K562 (cell line): Measurements from ENCODE around the gene YAF2. TPM values are rescaled to one million over a fixed set of nuclear protein-coding genes. Genes with fewer than 3 reads are reported as not detected.

ENCODE experiments used
- CREB1 ChIP-seq, 2 experiments: sonication (generic) in 1 of 2; formaldehyde crosslinking in 1 of 2; IDR thresholded peaks; 2 replicates each; pipeline versions ENCODE4 v1.6.1 to v1.8.0; 2012 to 2022; ENCODE audit warnings: inconsistent platforms in 1 of 2, mild to moderate bottlenecking in 1 of 2, missing genetic modification reagents in 1 of 2, moderate library complexity in 1 of 2
- ETS2 ChIP-seq: IDR thresholded peaks from 2 replicates; pipeline ENCODE4 v1.6.1; 2016; ENCODE audit warnings: borderline replicate concordance, missing genetic modification characterization, mild to moderate bottlenecking, moderate library complexity, missing compliant biosample characterization; ENCODE audit not compliant: poor library complexity, severe bottlenecking
- FOXP4 ChIP-seq: sonication (generic); formaldehyde crosslinking; IDR thresholded peaks from 2 replicates; pipeline ENCODE4 v1.8.0; 2022; ENCODE audit warnings: mild to moderate bottlenecking, missing genetic modification reagents, borderline replicate concordance
- KHSRP ChIP-seq: fragments of 450-650 bp; IDR thresholded peaks from 2 replicates; pipeline ENCODE4 v1.6.1; 2017
- MCM2 ChIP-seq: fragments of 450-650 bp; IDR thresholded peaks from 2 replicates; pipeline ENCODE4 v1.6.1; 2017; ENCODE audit warnings: low read depth, mild to moderate bottlenecking
- NR3C1 ChIP-seq: sonication (generic); formaldehyde crosslinking; IDR thresholded peaks from 2 replicates; pipeline ENCODE4 v1.8.1; 2022; ENCODE audit warnings: missing genetic modification reagents
- RBM15 ChIP-seq: fragments of 200-400 bp; formaldehyde crosslinking; IDR thresholded peaks from 2 replicates; pipeline ENCODE4 v1.6.1; 2018; ENCODE audit warnings: mild to moderate bottlenecking, low read length, moderate library complexity; ENCODE audit not compliant: insufficient read depth
- RNF2 ChIP-seq: sonication (generic); IDR thresholded peaks from 2 replicates; pipeline ENCODE4 v1.6.1; 2016
- SMAD1 ChIP-seq: fragments of 150-350 bp; IDR thresholded peaks from 2 replicates; pipeline ENCODE4 v1.6.1; 2014; ENCODE audit warnings: low read length, low read depth; ENCODE audit not compliant: partially characterized antibody
- THRAP3 ChIP-seq: fragments of 450-650 bp; IDR thresholded peaks from 2 replicates; pipeline ENCODE4 v1.6.1; 2016; ENCODE audit warnings: mild to moderate bottlenecking, inconsistent platforms, borderline replicate concordance
- ZMIZ1 ChIP-seq, 2 experiments: fragments of 150-350 bp in 1 of 2; IDR thresholded peaks; 2 replicates each; pipeline ENCODE4 v1.6.1; 2012 to 2016; ENCODE audit warnings: low read depth in 2 of 2, low read length in 2 of 2, mild to moderate bottlenecking in 1 of 2, moderate library complexity in 1 of 2
- ZNF347 ChIP-seq: fragments of 450-650 bp; formaldehyde crosslinking; IDR thresholded peaks from 2 replicates; pipeline ENCODE4 v1.4.0; 2020; ENCODE audit warnings: low read depth, mild to moderate bottlenecking, moderate library complexity
- ZNF449 ChIP-seq: fragments of 250-450 bp; sonication (Bioruptor Pico); IDR thresholded peaks from 2 replicates; pipeline ENCODE4 v1.8.0; 2022; ENCODE audit warnings: moderate library complexity, mild to moderate bottlenecking, inconsistent platforms
- ZNF785 ChIP-seq: fragments of 250-450 bp; sonication (Bioruptor Pico); IDR thresholded peaks from 2 replicates; pipeline ENCODE4 v1.4.0; 2020; ENCODE audit warnings: mild to moderate bottlenecking
- polyA plus RNA-seq, 8 experiments: library from polyadenylated mRNA; depleted of rRNA in 4 of 8; stranded (reverse) in 5 of 8; unstranded in 3 of 8; fragments of >200 nt; fragmentation: Nextera tagmentation in 2 of 8; fragmentation: Illumina TruSeq in 1 of 8; extraction: Ambion mirVana in 2 of 8; extraction: Trizol in 1 of 8; gene quantifications; 2 replicates each; pipeline versions ENCODE4 v1.2.1 to v1.2.3, GENCODE V29; 2011 to 2014; ENCODE audit warnings: inconsistent platforms in 1 of 8, missing spikeins in 1 of 8
- total RNA-seq, 7 experiments: library from RNA; depleted of rRNA in 6 of 7; stranded (reverse); fragments of >200 nt in 6 of 7; fragmentation: Illumina TruSeq in 2 of 7; extraction: Trizol in 2 of 7; gene quantifications; 2 replicates each; pipeline versions ENCODE4 v1.2.1 to v1.2.3, GENCODE V29; 2011 to 2021; ENCODE audit warnings: low replicate concordance in 1 of 7

The YAF2 gene
- total and polyA plus RNA-seq, 9 of the 15 experiments (the other 6 are each of a cell fraction or from before 2014, with no cell fraction given), result 10.6 to 26.4 (median 21.3) TPM

GRCh38 chr12:42238240-42239140 lies at the start of gene YAF2 (continued):
- no peak for TF ChIP-seq ZMIZ1 (IDR thresholded peaks at IDR 0.05; ENCODE audit: low read depth in 2 of 2, low read length in 2 of 2)
- TF ChIP-seq THRAP3, result no peak
- TF ChIP-seq MCM2, result no peak
- no peak for TF ChIP-seq NR3C1
- TF ChIP-seq KHSRP, result no peak
- TF ChIP-seq ZNF347 (CRISPR knock-in tag), result no peak
- TF ChIP-seq CREB1 (IDR thresholded peaks at IDR 0.05), result no peak
- TF ChIP-seq CREB1 (CRISPR knock-in tag; IDR thresholded peaks at IDR 0.05), result no peak
- no peak for TF ChIP-seq ZNF449 (CRISPR knock-in tag)
- TF ChIP-seq ETS2 (tag), result no peak
- no peak for TF ChIP-seq RNF2
- no peak for TF ChIP-seq SMAD1
- no peak for TF ChIP-seq RBM15
- TF ChIP-seq ZNF785 (CRISPR knock-in tag), result no peak
- no peak for TF ChIP-seq FOXP4 (CRISPR knock-in tag)
